ENCODE measurements around the gene SUFU.

GRCh38 chr10:102522874-102523249 is 19.1 kb downstream of the SUFU start:
- TF ChIP-seq CTCF (IDR thresholded peaks at IDR 0.05) (no peak), POLR2A (IDR thresholded peaks at IDR 0.05) (no peak)

All from Peyer's patch (tissue), 4 donors.